Panc1 (cell line): Measurements from ENCODE around the gene ZNF189. TPM values are rescaled to one million over a fixed set of nuclear protein-coding genes. Genes with fewer than 3 reads are reported as not detected.

Source experiments
- ATAC-seq: fragments of 200-7000 bp; cut with Tn5 transposase; 2 replicates; pipeline ENCODE4 v1.9.1; 2020; ENCODE audit warnings: mild to moderate bottlenecking, moderate library complexity
- BruUV-seq: library from RNA; stranded (reverse); fragments of 400-500 nt; replicated peaks from 2 replicates; lab custom pipeline; 2021; lab: Mats Ljungman, UMichigan
- CTCF ChIA-PET: fragments of 300-600 bp; sonication (Branson Sonifier 250); formaldehyde crosslinking; loops from one replicate; lab custom pipeline; 2022; ENCODE audit warnings: antibody characterized with exemption; lab: Charles Lee
- POLR2A ChIA-PET: fragments of 300-600 bp; sonication (Branson Sonifier 250); formaldehyde crosslinking; loops from one replicate; lab custom pipeline; 2022; ENCODE audit warnings: antibody characterized with exemption; lab: Charles Lee
- DNase-seq: peaks from one replicate; pipeline ENCODE4 v3.0.0-alpha.2; 2010; ENCODE audit warnings: low read depth, low spot score
- H3K27ac ChIP-seq: 2 replicates; pipeline ENCODE4 v1.5.1; 2011; ENCODE audit warnings: mild to moderate bottlenecking, low read length, inconsistent platforms
- H3K27me3 ChIP-seq: fragments of 200-500 bp; sonication (Bioruptor generic); 2 replicates; pipeline ENCODE4 v1.6.0; 2014; ENCODE audit warnings: low read length, inconsistent platforms; ENCODE audit not compliant: control insufficient read depth, insufficient read depth
- H3K36me3 ChIP-seq: fragments of 200-500 bp; sonication (Bioruptor generic); 2 replicates; pipeline ENCODE4 v1.5.1; 2014; ENCODE audit warnings: inconsistent platforms, mild to moderate bottlenecking, low read length, moderate library complexity; ENCODE audit not compliant: control insufficient read depth, insufficient read depth
- H3K4me1 ChIP-seq: 2 replicates; pipeline ENCODE4 v1.5.1; 2011; ENCODE audit warnings: inconsistent platforms, mild to moderate bottlenecking, low read length, moderate library complexity; ENCODE audit not compliant: control insufficient read depth, insufficient read depth
- H3K4me3 ChIP-seq, 2 experiments: 2 replicates each; pipeline ENCODE4 v1.5.1; 2011 to 2012; ENCODE audit warnings: low read depth in 2 of 2, low read length in 2 of 2, mild to moderate bottlenecking in 2 of 2, inconsistent platforms in 1 of 2, moderate library complexity in 1 of 2
- H3K9me3 ChIP-seq: fragments of 200-500 bp; sonication (Bioruptor generic); 2 replicates; pipeline ENCODE4 v1.5.1; 2014; ENCODE audit warnings: low read depth, mild to moderate bottlenecking, inconsistent platforms, low read length, moderate library complexity; ENCODE audit not compliant: control insufficient read depth, insufficient read depth
- CTCF ChIP-seq: fragments of 450-650 bp; IDR thresholded peaks from 2 replicates; pipeline ENCODE4 v1.5.1; 2017; ENCODE audit warnings: mild to moderate bottlenecking
- POLR2AphosphoS5 ChIP-seq: IDR thresholded peaks from 2 replicates; pipeline ENCODE4 v1.6.1; 2012; ENCODE audit warnings: mild to moderate bottlenecking, low read depth, low read length, moderate library complexity
- SIN3A ChIP-seq: IDR thresholded peaks from 2 replicates; pipeline ENCODE4 v1.6.1; 2012; ENCODE audit warnings: low read depth, mild to moderate bottlenecking, low read length, moderate library complexity, borderline replicate concordance; ENCODE audit not compliant: insufficient read depth
- TCF7L2 ChIP-seq: IDR thresholded peaks from 2 replicates; pipeline ENCODE4 v1.6.1; 2011; ENCODE audit warnings: mild to moderate bottlenecking, low read depth, low read length, inconsistent platforms
- in situ Hi-C: cut with HindIII; loops from 2 replicates; pipeline ENCODE4 v1.10.0; 2016; ENCODE audit warnings: low sequenced_read_pairs, low pct_unique_long_range_greater_than_20kb
- intact Hi-C: fragments of 100-400 bp; cut with micrococcal nuclease; formaldehyde crosslinking; loops from one replicate; pipeline ENCODE4 v1.10.0; 2022; ENCODE audit not compliant: unreplicated experiment
- total RNA-seq: library from RNA; stranded (reverse); gene quantifications from one replicate; pipeline ENCODE4 v1.2.1, GENCODE V29; 2021; ENCODE audit not compliant: unreplicated experiment
- TF ChIP-seq, protein P1 (sequence below), 2 experiments: IDR thresholded peaks; 2 replicates each; pipeline ENCODE4 v1.6.1; 2011 to 2012; ENCODE audit warnings: low read depth in 2 of 2, control low read depth in 1 of 2, low read length in 1 of 2, mild to moderate bottlenecking in 1 of 2, moderate library complexity in 1 of 2; ENCODE audit not compliant: insufficient read depth in 1 of 2

ZNF189 gene
- total RNA-seq, 1 experiment from 2014 or later: 7.0 TPM

DNA sequence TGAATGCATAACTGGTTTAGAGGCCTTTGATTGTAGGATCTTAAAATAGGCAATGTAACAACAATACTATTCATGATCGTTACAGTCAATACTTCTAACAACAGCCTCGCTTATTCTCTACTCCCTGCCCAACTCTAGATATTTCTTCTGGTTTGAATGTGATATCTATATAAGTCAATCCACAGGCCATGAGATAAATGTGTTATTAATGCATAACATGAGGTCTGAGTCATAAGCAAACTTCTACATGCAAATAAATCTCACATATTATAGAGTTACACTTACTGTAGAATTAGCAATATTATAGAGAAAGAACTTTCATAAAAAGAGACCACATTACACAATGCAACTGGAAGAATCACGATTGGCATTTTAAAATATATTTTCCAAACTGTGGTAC lies 39.9 kb downstream of the ZNF189 start:
- CTCF ChIA-PET: no interaction called here
- no peak for DNase-seq
- no peaks in the 10 kb centered on the region for H3K4me1 ChIP-seq
- BruUV-seq: no TSS peak
- intact Hi-C loops (no loop called here), in situ Hi-C loops (no loop called here)
- H3K27ac ChIP-seq: no peak overlapping the region
- H3K27me3 ChIP-seq: peaks cover 5% of the 10 kb centered on the region; the same call in 1 of the 2 replicates
- H3K36me3 ChIP-seq: no peaks in the 10 kb centered on the region
- no peaks in the 10 kb centered on the region for H3K9me3 ChIP-seq
- no peak overlapping the region for H3K4me3 ChIP-seq
- TF ChIP-seq TCF7L2 (no peak), SIN3A (no peak), POLR2AphosphoS5 (no peak), CTCF (no peak)
- TF ChIP-seq, protein P1, sequence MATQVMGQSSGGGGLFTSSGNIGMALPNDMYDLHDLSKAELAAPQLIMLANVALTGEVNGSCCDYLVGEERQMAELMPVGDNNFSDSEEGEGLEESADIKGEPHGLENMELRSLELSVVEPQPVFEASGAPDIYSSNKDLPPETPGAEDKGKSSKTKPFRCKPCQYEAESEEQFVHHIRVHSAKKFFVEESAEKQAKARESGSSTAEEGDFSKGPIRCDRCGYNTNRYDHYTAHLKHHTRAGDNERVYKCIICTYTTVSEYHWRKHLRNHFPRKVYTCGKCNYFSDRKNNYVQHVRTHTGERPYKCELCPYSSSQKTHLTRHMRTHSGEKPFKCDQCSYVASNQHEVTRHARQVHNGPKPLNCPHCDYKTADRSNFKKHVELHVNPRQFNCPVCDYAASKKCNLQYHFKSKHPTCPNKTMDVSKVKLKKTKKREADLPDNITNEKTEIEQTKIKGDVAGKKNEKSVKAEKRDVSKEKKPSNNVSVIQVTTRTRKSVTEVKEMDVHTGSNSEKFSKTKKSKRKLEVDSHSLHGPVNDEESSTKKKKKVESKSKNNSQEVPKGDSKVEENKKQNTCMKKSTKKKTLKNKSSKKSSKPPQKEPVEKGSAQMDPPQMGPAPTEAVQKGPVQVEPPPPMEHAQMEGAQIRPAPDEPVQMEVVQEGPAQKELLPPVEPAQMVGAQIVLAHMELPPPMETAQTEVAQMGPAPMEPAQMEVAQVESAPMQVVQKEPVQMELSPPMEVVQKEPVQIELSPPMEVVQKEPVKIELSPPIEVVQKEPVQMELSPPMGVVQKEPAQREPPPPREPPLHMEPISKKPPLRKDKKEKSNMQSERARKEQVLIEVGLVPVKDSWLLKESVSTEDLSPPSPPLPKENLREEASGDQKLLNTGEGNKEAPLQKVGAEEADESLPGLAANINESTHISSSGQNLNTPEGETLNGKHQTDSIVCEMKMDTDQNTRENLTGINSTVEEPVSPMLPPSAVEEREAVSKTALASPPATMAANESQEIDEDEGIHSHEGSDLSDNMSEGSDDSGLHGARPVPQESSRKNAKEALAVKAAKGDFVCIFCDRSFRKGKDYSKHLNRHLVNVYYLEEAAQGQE (IDR thresholded peaks at IDR 0.05; ENCODE audit: insufficient read depth in 1 of 2, low read depth in 2 of 2, low read length in 1 of 2): no peak
- POLR2A ChIA-PET: no interaction called here
- no peak for ATAC-seq

- intact Hi-C loops (no loop called here), in situ Hi-C loops (no loop called here)
- no peak for DNase-seq
- no peak for ATAC-seq
- H3K9me3 ChIP-seq: no peaks in the 10 kb centered on the region
- ChIA-PET POLR2A (no interaction called here), CTCF (no interaction called here)
- H3K27me3 ChIP-seq: peaks cover 4% of the 10 kb centered on the region; the same call in 1 of the 2 replicates
- no peak overlapping the region for H3K4me3 ChIP-seq
- no peaks in the 10 kb centered on the region for H3K4me1 ChIP-seq
- TF ChIP-seq CTCF (no peak), POLR2AphosphoS5 (no peak), TCF7L2 (no peak), SIN3A (no peak)
- TF ChIP-seq, protein P1 (IDR thresholded peaks at IDR 0.05; ENCODE audit: insufficient read depth in 1 of 2, low read depth in 2 of 2, low read length in 1 of 2): no peak
- H3K36me3 ChIP-seq: no peaks in the 10 kb centered on the region
- H3K27ac ChIP-seq: no peak overlapping the region
- no TSS peak for BruUV-seq
Observed at GRCh38 chr9:101440714-101441230, 42.1 kb downstream of the ZNF189 start.
